ENCODE measurements around the gene RTKN2. TPM values are rescaled to one million over a fixed set of nuclear protein-coding genes. Genes with fewer than 3 reads are reported as not detected.

The RTKN2 gene
- polyA plus RNA-seq, 3 donors, result 0.07 to 0.08 TPM; not detected in 1

DNA sequence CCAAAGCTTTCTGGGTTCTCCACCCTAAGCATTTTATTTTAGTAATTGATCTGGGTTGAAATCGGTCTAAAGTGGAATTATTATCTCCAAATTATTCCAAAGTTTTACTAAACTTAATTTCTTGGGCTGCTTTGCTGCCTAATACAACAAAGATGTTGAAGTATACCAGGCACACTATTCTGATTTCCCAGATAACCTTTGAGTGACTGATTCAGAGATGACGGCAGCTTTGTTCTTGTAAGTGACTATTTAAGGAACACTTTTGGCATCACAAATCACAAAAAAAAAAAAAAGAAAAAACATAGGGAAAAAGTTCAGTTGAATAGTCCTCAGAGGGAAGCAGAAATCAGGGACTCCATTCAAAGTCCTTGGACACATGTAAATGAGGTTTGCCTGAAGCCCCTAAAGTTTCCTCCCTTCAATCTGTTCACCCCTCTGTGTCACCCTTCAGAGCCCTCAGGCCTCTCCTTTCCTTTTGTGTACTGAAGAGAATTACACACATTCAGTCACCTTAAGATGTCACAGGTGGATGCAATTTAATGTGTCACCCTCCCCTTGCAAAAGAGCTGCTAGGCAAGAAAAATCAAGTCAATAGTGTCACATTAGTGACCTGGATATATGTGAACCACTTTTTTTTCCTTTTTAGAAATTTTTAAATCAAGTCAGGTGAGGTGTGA is 81.5 kb downstream of the RTKN2 start:
- intact Hi-C loops (cut with micrococcal nuclease), result no loop called here
- H3K9me3 ChIP-seq (replicated peaks in 1 of 2; ENCODE audit: control insufficient read depth in 1 of 2, insufficient read depth in 1 of 2, low read length in 2 of 2), result no peaks in the 10 kb centered on the region
- Mint-ChIP-seq H3K4me3 (no peak overlapping the region), H3K27ac (no peak overlapping the region), H3K36me3 (no peaks in the 10 kb centered on the region), H3K27me3 (ENCODE audit: low read depth in 3 of 3) (no peaks in the 10 kb centered on the region), H3K9me3 (peaks cover 0 to 2% (median 0%) of the 10 kb centered on the region in 7 donors), H3K4me1 (no peaks in the 10 kb centered on the region)
- no peaks in the 10 kb centered on the region for H3K36me3 ChIP-seq (replicated peaks in 1 of 2; ENCODE audit: control insufficient read depth in 1 of 2, insufficient read depth in 2 of 2, low read length in 2 of 2)
- TF ChIP-seq, protein P1, sequence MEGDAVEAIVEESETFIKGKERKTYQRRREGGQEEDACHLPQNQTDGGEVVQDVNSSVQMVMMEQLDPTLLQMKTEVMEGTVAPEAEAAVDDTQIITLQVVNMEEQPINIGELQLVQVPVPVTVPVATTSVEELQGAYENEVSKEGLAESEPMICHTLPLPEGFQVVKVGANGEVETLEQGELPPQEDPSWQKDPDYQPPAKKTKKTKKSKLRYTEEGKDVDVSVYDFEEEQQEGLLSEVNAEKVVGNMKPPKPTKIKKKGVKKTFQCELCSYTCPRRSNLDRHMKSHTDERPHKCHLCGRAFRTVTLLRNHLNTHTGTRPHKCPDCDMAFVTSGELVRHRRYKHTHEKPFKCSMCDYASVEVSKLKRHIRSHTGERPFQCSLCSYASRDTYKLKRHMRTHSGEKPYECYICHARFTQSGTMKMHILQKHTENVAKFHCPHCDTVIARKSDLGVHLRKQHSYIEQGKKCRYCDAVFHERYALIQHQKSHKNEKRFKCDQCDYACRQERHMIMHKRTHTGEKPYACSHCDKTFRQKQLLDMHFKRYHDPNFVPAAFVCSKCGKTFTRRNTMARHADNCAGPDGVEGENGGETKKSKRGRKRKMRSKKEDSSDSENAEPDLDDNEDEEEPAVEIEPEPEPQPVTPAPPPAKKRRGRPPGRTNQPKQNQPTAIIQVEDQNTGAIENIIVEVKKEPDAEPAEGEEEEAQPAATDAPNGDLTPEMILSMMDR (IDR thresholded peaks at IDR 0.05), result no peak
- H3K27me3 ChIP-seq (ENCODE audit: control insufficient read depth in 2 of 2, insufficient read depth in 2 of 2, low read length in 2 of 2), result no peaks in the 10 kb centered on the region
- no peaks in the 10 kb centered on the region for H4K20me1 ChIP-seq (ENCODE audit: insufficient read depth, low read length)
- H3K27ac ChIP-seq (ENCODE audit: low read depth in 1 of 2, low read length in 2 of 2), result no peak overlapping the region
- H3K4me3 ChIP-seq (replicated peaks in 1 of 3; ENCODE audit: low read depth in 2 of 3, low read length in 3 of 3), result no peak overlapping the region
- H3K4me1 ChIP-seq (ENCODE audit: control insufficient read depth in 1 of 2, insufficient read depth in 2 of 2, low read length in 2 of 2), result no peaks in the 10 kb centered on the region
- WGBS (ENCODE audit: insufficient coverage), result no CpG with 5 or more reads among the region's 2 CpGs
- no peak overlapping the region for H3K4me2 ChIP-seq (replicated peaks; ENCODE audit: extremely low read depth, low read length, poor library complexity, severe bottlenecking)
- no peaks in the 10 kb centered on the region for H3K79me2 ChIP-seq (ENCODE audit: insufficient read depth, low read length)
- no peak overlapping the region for H2AFZ ChIP-seq (ENCODE audit: insufficient read depth, low read depth, low read length, poor library complexity, severe bottlenecking)
- no peak for DNase-seq
- no peak overlapping the region for H3K9ac ChIP-seq (ENCODE audit: insufficient read depth, low read length, poor library complexity, severe bottlenecking)

DNA sequence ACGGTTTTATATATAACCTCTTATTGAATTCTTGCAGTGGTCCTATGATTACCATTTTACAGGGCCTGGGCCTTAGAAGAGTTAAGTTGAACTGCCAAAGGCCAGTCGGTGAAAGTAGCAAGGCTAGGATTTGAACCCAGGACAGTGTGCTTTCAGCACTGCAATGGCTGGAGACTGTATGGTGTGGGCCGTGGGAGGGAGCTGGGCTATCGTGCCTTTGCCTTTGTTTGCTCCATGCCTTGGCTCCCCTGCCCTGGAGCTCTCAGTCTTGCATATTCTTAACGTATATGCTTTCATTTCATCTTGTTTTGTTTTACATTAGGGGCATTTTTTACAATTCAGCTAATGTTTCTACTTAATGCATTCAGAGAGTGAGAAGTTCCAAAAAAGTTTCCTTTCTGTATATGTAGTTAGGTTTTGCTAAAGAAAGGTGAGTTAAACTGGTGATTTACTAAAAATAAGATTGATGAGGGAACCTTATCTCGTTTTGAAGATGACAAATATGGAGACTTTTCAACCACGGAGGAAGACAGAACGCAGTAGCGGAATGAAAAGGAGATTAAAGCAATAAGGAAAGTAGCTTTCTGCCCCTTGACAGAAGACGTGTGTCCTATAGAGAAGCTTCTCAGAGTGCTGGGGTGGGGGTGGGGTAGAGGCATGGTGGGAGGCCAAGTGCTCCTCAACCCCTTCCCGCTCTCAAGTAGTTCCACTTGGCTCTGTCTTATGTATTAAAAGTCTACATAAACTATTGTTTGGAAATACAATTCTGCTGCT is 82.5 kb downstream of the RTKN2 start:
- no peak overlapping the region for H3K4me3 Mint-ChIP-seq
- Histone ChIP-seq H3K9me3 (replicated peaks in 1 of 2; ENCODE audit: control insufficient read depth in 1 of 2, insufficient read depth in 1 of 2, low read length in 2 of 2) (no peaks in the 10 kb centered on the region), H3K79me2 (ENCODE audit: insufficient read depth, low read length) (no peaks in the 10 kb centered on the region), H2AFZ (ENCODE audit: insufficient read depth, low read depth, low read length, poor library complexity, severe bottlenecking) (no peak overlapping the region), H3K9ac (ENCODE audit: insufficient read depth, low read length, poor library complexity, severe bottlenecking) (no peak overlapping the region), H3K4me1 (ENCODE audit: control insufficient read depth in 1 of 2, insufficient read depth in 2 of 2, low read length in 2 of 2) (no peaks in the 10 kb centered on the region), H3K27me3 (ENCODE audit: control insufficient read depth in 2 of 2, insufficient read depth in 2 of 2, low read length in 2 of 2) (no peaks in the 10 kb centered on the region), H3K27ac (ENCODE audit: low read depth in 1 of 2, low read length in 2 of 2) (no peak overlapping the region), H3K4me3 (replicated peaks in 1 of 3; ENCODE audit: low read depth in 2 of 3, low read length in 3 of 3) (no peak overlapping the region), H4K20me1 (ENCODE audit: insufficient read depth, low read length) (no peaks in the 10 kb centered on the region), H3K36me3 (replicated peaks in 1 of 2; ENCODE audit: control insufficient read depth in 1 of 2, insufficient read depth in 2 of 2, low read length in 2 of 2) (no peaks in the 10 kb centered on the region), H3K4me2 (replicated peaks; ENCODE audit: extremely low read depth, low read length, poor library complexity, severe bottlenecking) (no peak overlapping the region)
- no peak overlapping the region for H3K27ac Mint-ChIP-seq
- intact Hi-C loops (cut with micrococcal nuclease), result no loop called here
- peaks cover 0 to under 1% of the 10 kb centered on the region in 2 donors for H3K36me3 Mint-ChIP-seq
- H3K4me1 Mint-ChIP-seq, result no peaks in the 10 kb centered on the region
- WGBS (ENCODE audit: insufficient coverage), result 57% methylated on average over 2 of the region's 11 CpGs
- TF ChIP-seq, protein P1 (IDR thresholded peaks at IDR 0.05), result no peak
- DNase-seq, result no peak
- H3K9me3 Mint-ChIP-seq, result peaks cover 0 to 5% (median under 1%) of the 10 kb centered on the region in 7 donors
- no peaks in the 10 kb centered on the region for H3K27me3 Mint-ChIP-seq (ENCODE audit: low read depth in 3 of 3)

All from CD14-positive monocyte (primary cell).